HG03097 (cell line): ENCODE data around the gene CEP76.
"Not testable (repeated sequence)": the region's sequence is repeated elsewhere in the genome, so short reads cannot be mapped to it uniquely, and the experiment has no call there.

Source experiments
- ATAC-seq: cut with Tn5 transposase; IDR thresholded peaks from one replicate; pipeline ENCODE4 v1.9.1; 2021; ENCODE audit not compliant: unreplicated experiment, low FRiP score

CEP76 gene

GRCh38 chr18:12645254-12645653 lies 57.3 kb downstream of the CEP76 start:
- no peak for ATAC-seq

- not testable (repeated sequence) for ATAC-seq
These were observed 58.8 kb downstream of the CEP76 start for GRCh38 chr18:12643756-12644155.

DNA sequence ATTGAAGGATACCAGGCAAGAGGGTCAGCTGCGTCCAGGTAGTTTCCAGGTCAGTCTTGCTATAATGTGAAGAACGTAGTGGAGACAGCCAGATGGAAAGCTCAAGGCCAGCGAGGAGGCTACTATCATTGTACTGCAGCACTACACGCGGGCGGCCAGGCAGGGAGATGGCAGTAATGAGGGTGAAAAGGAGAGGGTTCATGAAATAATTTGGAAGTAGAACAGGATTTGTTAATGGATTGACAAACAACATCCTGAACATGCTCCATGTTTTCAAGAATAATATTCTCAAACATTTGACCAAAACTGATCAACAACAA lies 61.7 kb downstream of the CEP76 start:
- no peak for ATAC-seq

DNA sequence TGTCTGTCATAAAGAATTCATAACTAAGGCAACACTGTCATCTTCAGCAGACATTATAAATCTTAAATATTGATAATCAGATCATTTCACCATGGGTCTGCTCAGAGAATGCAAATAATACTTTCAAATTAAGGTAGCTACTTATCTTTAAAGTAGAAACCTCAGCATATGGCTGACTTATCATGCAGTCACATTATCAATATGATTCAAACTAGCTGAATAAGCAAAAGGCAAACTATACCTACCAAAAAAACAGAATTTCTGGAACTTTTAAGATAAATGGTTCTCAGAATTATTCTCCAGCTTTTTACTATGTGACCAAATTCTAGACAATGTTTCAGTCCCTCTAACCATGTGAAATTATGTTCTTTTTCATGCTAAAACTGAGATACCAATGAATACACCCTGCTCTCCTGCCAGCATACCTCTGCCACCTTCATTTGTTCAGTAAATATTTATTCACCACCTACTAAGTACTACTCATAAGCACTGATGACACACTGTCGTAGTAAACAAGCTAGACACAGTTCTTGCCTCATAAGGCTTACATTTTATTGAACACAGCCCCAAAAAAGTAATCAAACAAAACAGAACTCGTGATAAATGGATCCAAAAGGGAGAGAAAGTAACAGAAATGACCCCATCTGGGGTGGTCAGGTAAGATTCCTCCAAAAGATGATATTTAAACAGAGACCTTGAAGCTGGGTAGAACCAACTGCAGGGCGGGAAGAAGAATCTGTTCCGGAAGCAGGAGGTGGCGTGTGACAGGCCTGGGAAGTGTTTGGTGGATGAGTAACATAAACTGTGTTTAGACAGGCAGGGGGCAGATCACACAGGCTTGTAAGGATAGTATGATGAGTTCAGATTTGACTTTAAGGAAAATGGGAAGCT lies 62.3 kb downstream of the CEP76 start:
- ATAC-seq = no peak

GRCh38 chr18:12638644-12639124 lies 63.8 kb downstream of the CEP76 start:
- ATAC-seq = no peak

GRCh38 chr18:12637901-12638643 lies 64.5 kb downstream of the CEP76 start:
- no peak for ATAC-seq

- no peak for ATAC-seq
These were observed 65.1 kb downstream of the CEP76 start for GRCh38 chr18:12637393-12637792.

GRCh38 chr18:12631831-12632477 lies 70.6 kb downstream of the CEP76 start:
- no peak for ATAC-seq

- no peak for ATAC-seq
These were observed 72.4 kb downstream of the CEP76 start for GRCh38 chr18:12630136-12630535.

DNA sequence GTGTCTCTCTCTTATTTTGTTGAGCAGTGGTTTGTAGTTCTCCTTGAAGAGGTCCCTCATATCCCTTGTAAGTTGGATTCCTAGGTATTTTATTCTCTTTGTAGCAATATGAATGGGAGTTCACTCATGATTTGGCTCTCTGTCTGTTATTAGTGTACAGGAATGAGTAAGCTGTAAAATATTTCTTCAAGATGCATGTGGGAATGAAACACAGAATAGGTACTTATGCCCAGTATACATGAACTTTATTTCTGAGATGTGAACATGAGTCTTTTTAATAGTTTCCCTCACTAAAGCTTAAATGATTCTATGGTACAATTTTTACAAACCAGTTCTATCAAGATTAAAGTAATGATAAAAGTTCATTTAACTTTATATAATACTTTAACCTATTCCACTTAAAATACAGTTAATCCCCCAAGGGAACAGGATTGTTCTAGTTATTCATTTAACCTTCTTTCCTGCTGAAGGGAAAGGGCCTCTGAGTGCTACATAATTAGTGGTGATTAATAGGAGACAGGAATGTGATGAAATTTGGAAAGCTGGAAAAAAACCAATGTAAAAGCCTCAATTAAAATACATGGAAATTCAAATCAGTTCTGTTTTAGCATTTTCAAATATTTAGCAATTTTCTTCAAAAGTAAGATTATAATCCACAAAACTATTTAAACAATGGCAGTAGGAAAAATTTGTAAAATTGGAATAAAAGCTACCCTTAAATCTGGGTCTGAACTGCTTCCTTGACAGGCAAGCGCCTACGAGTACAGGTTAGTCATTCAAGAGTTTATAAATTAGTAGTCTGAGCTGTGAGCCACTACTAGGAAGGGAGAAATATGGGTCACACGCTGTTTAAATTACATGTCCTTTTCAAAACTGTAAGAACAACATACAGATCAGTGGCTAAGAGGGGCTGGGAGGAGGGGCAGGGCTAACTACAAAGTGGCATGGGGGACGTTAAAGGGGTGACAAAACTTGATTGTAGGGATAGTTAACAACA lies 73.5 kb downstream of the CEP76 start:
- ATAC-seq = no peak

GRCh38 chr18:12627199-12627598 lies 75.3 kb downstream of the CEP76 start:
- not testable (repeated sequence) for ATAC-seq

GRCh38 chr18:12625241-12625640 lies 77.3 kb downstream of the CEP76 start:
- ATAC-seq = no peak
